Measurements from ENCODE around the gene HSPA12A.
A peak's percentile ranks its signal among the peaks of the same experiment; 100 is the strongest.

Gene HSPA12A

GRCh38 chr10:116689744-116690143 lies 52.6 kb downstream of the HSPA12A start:
- DNase-seq (ENCODE audit: low spot score): no peak

DNA sequence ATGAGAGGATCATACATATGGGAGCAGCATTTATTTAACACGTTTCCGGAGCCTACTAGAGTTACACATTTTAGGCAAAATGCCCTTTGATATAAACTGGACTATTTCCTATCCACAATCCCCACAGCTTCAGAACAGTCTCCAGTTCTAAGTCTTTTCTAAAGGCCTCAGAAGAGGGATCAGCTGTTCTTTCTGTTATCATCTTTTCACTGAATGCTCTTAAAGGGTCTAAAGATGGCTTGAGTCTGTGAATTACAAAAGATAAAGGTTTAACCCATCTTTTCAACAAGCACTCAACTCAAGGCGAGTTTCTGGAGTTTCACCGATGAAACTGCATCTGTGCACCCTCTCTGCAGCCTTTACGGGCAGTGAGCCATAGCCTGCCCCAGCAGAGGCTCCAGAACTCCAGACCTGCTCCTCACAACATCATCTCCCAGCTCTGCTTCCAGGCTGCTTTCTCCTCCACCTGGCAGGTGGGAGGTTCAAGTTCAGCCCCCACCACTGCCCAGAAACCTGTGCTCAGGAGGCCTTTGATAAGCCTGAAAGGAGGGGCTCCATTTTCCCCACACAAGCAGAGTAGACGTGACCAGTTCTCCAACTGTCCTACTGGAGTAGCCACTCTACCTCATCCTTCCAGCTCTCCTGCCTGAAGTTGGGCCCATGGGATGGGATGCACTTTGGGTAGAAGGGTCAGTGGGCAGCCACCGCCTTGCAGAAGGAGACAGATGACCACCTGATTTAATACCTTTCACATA lies 53.4 kb downstream of the HSPA12A start:
- no peak for DNase-seq (ENCODE audit: low spot score)

DNA sequence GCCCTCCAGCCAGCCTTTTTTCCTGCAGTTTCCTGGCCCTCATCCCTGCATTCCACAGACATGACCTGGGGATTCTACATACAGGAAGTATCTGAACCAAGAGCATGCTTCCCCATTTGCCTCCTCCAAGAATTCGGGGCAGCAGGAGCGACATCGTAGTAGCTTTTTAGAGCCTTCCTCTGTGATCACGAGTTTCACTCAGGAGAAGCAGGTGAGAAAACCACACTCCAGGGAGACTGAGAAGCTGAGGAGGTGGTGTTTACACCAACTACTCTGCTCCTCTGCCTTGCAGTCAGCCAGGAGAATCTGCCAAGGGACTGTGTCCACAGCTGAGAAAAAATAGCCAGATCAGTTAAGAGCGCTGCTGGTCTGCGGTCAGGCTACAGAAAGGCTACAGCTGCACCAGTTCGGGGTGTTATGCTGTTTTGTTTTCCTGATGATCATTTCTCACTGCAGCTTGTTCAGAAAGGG lies 54.1 kb downstream of the HSPA12A start:
- DNase-seq (ENCODE audit: low spot score): no peak

- DNase-seq (ENCODE audit: low spot score): no peak
These were observed 54.7 kb downstream of the HSPA12A start for GRCh38 chr10:116687633-116688032.

DNA sequence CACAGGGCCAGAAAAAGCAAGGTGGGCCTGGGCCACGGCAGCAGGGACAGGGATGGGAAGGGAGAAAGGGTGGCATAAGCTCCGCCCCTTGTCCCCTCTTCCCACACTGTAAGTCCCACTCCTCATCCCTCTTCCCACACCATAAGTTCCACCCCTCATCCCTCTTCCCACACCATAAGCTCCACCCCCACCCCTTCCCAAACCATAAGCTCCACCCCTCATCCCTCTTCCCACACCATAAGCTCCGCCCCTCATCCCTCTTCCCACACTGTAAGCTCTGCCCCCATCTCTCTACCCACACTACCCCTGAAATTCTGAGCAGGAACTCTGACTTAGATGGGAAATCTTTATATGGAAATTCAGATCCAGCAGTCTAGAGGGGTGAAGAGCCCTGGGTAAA lies 55.7 kb downstream of the HSPA12A start:
- no peak for DNase-seq (ENCODE audit: low spot score)

DNA sequence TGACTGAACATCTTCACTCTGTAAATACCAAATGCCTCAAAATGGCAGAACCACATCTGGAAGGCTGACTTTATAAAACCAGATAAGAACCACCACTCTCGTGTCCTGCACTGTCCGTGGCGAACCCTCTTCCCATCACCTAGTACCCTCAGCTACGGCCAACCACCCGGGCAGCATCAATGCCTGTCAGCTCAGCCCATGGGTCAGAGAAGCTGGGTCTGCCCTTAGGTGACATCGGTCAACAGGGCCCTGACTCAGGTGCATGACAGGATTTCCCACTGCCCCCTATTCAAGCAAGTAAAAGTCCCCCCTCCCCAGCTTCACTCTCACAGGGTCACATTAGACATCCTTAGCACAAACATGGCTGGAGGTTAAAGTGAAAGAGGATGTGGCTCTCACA lies 56.6 kb downstream of the HSPA12A start:
- no peak for DNase-seq (ENCODE audit: low spot score)

DNA sequence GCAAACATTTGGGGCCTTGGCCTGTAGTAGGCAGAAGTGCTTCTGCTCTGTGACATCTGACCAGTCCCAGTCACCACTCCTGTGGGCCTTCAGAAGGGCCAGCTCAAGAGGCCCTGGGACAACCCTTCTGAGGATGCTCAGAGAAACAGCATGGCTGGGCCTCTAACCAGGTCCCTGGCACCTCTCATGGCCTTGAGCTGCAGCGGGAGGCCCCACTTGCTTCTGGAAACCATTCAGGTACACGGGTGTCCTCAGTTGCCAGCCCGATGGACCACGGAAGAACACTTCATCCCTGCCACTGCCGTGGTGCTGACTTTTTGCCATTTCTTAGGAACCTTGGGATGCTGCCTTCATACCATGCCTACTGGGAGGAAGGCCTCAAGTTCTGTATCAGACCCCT lies 57.6 kb downstream of the HSPA12A start:
- DNase-seq (ENCODE audit: low spot score): no peak

- no peak for DNase-seq (ENCODE audit: low spot score)
These were observed 58.5 kb downstream of the HSPA12A start for GRCh38 chr10:116683821-116684220.

GRCh38 chr10:116683166-116683565 lies 59.2 kb downstream of the HSPA12A start:
- no peak for DNase-seq (ENCODE audit: low spot score)

DNA sequence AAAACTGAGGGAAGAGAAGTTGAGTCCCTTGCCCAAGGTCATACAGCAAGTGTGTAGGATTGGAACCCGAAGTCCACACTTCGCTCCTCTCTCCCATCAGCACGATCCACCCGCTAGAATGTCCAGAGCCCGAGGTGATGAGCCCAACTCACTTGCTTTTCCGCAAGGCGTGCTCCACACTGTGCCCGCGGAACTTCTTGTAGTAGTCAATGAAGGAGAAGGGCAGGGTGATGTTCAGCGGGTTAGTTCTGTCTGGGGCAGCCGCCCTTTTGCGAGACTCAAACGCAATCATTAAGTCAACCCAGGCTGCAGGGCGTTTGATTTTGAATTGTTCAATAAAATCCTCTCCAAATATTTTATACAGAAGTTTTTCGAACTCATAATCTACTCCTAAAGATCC lies 63.0 kb downstream of the HSPA12A start:
- DNase-seq (ENCODE audit: low spot score): no peak

DNA sequence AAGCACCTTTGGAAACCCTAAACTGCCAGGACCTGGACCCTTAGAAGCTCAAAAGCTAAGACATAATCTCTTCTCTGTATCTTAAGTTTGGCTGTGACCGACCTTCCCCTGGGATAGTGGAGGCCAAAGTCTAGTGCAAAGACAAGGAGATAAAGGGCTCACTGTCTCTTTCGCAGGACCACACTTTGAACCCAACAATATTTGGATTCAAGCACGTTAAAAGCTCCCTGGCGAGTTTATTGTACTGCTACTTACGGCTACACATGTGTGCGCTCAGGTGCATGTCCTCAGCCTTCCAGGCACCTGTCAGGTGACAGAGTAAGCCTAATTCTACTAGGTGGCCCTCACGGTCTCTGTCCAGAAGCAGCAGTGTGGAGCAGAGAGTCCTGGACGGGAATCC lies 65.7 kb downstream of the HSPA12A start:
- DNase-seq (ENCODE audit: low spot score): no peak

DNA sequence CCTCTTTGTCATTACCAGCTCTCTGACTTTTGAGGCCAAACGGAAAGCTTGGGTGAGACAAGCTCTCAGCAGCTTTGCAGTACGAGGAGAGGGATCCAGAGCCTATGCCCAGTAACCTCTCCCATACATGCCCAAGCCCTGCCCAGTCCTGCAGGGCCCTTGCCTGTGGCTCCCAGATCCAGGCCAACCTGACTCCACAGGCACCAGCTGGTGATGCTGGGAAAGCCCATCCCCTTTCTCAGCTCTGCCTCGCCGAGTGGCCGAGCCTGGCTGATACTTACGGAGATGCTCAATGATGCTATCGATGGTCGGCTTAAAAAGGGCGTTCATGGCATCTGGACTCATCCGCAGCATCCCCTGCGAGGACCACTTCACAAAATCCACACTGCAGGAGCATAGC lies 66.2 kb downstream of the HSPA12A start:
- DNase-seq (ENCODE audit: low spot score): no peak

GRCh38 chr10:116674901-116675423 lies 67.4 kb downstream of the HSPA12A start:
- no peak for DNase-seq (ENCODE audit: low spot score)

- DNase-seq (ENCODE audit: low spot score): no peak
These were observed 68.5 kb downstream of the HSPA12A start for GRCh38 chr10:116673866-116674265.

DNA sequence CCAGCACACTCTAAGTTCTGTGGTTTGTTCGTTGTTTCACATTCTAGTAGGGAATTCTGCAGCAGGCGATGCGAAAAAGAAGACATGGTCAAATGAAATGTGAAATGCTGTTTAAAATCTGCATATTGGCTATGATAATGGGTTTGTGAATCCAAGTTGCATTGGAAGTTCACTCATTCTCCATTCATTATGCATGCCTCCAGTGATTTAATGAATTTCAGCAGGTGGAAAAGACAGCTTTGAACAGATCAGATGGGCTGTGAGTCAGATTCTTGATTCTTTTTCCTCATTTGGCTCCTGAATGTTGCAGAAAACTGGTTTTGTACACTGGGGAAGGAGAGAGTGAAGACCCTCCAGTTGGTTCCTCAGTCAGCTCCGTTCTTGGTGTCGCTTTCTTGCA lies 69.5 kb downstream of the HSPA12A start:
- no peak for DNase-seq (ENCODE audit: low spot score)

DNA sequence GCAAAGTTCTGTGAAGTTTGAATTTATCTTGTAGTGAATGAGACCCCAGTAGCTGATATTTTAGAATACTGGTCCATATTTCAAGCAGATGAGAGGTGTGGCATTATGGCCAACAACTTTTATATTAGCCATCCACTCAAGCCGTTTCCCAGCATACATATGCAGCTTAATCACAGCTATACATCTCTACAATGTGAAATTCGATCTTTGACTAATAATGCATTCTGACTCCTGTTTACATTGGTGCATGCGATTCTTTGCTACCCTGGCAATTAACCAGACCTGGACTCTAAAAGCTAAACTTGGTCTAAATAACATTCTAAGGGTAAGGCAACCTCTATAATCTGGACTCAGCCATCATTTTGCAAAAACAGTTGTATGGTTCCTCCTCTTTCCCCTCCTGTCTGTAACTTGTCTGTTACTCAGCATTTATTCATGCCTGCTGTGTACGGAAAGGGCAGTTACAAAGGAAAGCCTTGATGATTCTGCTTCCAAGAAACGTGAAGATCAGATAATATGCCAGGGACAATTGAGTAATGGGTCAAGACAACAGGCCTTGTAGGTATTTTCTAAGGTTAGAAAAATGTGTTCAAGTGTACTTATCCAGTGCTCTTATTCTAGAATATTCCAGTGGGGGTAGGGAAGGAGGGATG lies 71.0 kb downstream of the HSPA12A start:
- DNase-seq (ENCODE audit: low spot score): no peak

GRCh38 chr10:116670706-116671105 lies 71.7 kb downstream of the HSPA12A start:
- no peak for DNase-seq (ENCODE audit: low spot score)

DNA sequence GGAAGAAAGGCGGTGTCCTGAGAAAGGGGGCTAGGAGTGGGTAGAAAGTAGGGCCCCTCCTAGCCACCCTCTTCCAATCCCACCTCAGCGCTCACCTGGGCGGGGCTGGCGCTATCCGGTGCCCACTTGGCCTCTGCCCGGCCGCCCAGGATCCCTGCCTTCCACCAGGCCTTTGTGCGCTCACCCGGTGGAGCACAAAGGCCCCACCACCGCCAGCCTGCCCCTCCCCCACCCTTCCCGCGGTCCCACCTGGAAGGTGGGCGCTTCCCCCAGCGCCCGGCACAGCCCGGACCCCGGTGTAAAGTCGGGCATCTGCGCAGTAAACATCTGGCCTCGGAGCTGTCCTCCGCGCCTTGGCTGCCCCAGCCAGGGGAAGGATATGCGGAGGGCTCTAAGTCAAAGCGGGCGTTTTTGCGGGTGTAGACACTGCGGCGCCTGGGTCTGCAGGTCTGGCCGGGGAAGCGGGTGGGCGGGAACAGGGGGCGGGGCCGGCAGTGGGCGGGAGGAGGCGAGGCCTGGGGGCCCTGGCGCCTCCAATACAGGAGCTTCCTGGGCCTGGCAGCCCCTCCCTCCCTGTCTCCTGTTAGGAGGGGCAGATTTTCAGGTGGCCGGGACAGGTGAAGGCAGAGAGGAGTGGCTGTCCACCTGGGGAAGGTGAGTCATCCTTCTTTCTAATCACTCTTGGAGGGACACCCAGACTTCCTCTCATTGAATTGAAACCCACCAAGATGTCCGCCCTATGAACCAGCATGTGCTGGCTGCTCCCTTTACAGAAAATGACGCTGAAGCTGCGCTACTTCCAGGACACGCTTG lies 72.3 kb downstream of the HSPA12A start:
- DNase-seq (ENCODE audit: low spot score): peak; percentile 83

- DNase-seq (ENCODE audit: low spot score): no peak
These were observed 73.3 kb downstream of the HSPA12A start for GRCh38 chr10:116669080-116669479.

DNA sequence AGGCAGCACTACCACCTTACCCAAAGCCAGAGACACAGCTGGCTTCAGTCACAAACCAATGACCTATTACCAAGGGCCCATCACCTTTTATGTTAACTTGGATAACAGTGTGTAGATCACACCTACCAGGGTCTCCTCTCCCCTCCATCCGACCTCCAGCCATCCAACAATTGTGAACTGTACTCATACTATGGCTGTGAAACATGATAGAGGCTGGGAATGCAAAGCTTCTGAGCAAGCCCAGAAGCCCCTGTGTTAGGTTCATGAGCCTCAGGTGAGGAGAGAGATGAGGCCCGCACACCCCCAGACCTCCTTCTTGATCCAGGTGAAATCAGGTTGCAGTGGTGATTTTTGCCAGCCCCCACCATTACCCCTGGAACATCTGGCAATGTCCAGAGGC lies 73.9 kb downstream of the HSPA12A start:
- DNase-seq (ENCODE audit: low spot score): no peak

DNA sequence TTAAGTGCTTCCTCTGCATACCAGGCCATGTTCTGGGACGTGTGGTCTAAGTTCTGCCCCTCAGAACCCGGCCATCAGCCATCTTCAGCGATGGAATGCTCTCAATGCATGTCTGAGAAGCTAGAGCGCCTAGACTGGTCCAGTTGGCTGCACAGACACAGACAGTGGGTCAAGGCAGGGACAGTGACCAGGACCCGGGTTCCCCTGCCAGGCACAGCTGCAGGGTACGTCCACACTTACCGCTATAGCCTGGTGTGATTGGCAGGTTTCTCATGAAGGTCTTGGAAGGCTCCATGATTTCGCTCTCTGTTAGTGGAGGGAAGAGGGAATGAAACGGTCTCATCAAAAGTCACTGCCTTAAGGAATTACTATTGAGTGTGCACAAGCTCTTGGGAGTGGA lies 74.3 kb downstream of the HSPA12A start:
- no peak for DNase-seq (ENCODE audit: low spot score)

- DNase-seq (ENCODE audit: low spot score): no peak
These were observed 74.9 kb downstream of the HSPA12A start for GRCh38 chr10:116667484-116667883.

Measured in SW480 (cell line).